GM18507 (cell line): ENCODE results near the gene TRAPPC12.
"Not testable (repeated sequence)": the region's sequence is repeated elsewhere in the genome, so short reads cannot be mapped to it uniquely, and the experiment has no call there.

ENCODE experiments used
- DNase-seq: peaks from one replicate; pipeline ENCODE4 v3.0.0; 2011; ENCODE audit warnings: low read depth; ENCODE audit not compliant: insufficient read length; ENCODE audit errors: extremely low spot score
- FAIRE-seq: peaks from 2 replicates; lab custom pipeline; 2011; peaks lifted over from hg19 to GRCh38; lab: Jason Lieb, UNC

Gene TRAPPC12

DNA sequence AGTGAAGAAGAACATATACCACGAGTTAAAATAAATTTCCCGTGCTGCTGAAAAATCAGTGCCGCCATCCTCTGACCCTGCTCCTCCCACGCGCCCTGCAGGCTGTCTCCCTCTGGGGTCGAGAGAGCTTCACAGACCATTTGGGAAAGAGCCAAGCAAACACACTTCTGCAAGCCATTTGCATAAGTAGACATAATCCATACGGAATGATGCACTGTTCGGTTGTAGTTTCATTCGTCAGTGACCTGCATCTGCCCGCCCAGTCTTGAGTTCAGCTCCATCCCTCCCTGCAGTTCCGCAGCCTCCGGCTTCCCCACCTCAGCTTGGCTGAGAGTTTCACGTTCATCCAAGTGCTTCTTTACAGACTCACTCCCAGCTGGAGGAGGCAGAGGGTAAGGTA is 69.6 kb downstream of the TRAPPC12 start:
- FAIRE-seq = no peak
- no peak for DNase-seq

DNA sequence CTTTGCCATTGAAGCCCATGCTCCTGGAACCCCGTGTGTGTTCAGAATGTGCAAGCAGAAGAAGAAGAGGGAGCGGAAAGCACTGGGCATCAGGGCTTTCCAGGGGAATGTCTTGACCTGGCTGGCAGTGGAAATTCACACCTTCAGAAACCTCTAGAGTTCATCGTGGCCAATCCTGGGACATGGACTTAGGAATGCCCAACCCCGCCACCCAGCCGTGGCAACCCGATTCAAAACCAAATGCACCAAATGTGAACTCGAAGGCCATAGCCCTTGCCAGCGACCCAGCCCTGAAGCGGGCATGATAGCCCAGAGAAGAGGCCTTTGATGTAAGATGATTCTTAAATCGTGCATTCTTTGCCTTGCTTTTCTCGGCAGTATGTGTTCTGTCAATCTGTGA is 70.4 kb downstream of the TRAPPC12 start:
- no peak for DNase-seq
- FAIRE-seq = no peak

DNA sequence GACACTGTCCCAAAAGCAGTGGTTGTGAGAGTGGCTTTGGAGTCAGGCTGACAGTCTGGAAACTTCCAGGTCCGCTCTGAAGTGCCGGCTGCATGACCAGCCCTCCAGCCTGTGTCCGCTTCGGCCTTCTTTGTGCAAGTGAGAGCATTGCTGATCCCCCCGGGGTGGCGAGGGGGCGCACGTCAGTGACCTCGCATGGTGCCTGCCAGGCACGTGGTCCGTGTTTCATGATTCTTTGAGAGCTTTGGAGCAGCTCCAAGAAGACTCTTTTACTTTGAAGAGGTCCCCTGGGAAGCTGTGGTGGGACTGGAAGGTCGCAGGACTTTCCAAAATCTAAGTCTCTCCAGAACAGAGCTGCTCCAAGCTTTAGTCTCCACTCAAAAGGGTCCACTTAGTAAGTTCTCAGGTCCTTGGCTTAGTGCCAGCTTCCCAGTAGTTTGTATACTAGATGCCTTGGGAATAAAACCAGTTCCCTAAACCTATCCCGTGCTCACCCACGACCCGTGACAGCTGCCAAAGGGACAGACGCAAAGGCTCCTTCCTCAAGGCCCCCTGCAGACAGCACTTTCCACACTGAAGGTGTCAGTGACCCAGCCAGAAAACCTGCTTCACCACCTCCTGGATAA is 71.0 kb downstream of the TRAPPC12 start:
- FAIRE-seq (no peak), DNase-seq (no peak)

DNA sequence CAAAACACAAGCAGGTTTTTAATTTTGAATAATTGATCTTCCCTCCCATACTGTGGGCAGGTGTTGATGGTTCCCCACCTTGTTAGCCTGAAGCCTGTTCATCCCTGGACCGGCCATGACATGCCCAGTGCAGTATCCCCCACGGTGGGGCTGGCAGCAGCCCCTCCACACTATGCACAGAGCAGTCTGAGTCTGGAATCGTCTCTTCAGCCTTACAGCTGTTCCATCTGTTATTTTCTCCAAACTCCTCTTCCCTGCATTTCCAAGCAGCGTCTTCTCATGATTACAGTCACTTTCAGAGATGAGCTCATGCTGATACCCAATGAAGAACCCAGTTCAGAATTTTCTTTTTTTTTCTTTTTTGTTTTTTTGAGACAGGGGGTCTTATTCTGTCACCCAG is 71.7 kb downstream of the TRAPPC12 start:
- DNase-seq = no peak
- no peak for FAIRE-seq

DNA sequence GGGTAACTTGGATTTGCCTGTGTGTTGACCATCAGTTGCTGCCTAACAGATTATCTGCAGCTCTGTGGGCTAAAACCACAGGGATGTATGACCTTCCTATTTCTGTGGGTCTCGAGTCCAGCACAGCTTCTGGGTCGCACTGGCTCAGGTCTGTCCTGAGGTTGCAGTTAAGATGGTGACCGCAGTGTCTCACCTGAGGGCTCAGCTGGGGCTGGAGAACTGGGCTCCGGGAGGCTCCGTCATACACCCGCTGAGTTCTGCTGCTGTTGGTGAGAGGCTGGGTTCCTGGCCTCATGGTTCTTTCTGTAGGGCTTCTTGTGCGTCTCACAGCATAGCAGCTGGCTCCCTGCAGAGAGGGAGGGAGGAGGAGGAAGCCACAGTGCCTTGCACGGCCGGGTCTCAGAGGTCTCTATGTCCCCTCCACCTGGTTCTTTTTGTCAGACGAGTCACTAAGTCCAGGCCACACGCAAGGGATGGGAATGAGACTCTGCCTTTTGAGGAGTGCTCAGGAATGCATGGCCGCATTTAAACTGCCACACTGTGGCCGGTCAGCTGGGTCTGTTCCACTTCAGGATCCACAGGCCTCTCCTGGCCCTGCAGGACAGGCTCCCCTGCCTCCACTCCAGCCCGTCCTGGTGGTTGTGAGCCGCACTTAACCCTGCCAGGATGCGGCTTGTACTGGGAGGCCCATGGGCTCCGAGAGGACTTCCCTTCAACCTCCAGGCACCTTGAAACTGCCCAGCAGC is 72.6 kb downstream of the TRAPPC12 start:
- no peak for FAIRE-seq

DNA sequence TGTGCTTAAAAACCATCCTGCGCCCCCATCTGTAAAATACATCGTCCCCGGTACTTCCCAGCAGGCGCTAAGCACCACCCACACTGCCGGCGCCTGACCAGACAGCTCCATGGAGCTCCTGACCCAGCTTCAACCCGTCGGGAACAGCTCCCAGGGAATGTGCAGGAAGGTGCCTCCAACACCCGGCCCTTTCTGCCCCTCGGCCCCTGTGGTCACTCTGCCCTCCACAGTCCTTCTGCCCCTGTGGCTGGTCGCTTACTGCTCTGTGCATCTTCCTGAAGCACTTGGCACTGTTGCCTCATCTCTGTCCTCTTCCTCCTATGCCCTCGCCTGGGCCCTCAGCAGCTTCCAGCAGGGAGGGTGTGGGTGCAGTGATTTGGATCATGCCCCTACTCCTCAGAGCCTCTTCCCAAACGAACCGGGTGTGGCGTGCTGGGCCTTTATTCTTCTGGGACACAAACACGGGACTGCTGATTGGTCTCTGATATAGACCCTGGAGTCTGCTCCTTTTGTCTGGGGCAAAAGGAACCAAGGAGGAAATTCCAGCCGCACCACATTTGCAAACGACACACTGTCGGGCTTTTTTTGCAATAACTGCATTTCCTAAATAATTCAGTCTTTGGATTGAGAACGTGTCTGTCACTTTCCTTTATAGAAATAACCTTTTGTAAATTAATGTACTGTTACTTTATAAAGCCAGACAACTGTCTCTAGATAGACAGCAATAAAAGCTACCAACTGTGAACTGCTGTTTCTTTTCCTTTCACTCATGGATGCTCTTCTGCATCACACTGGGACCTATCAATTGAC is 73.9 kb downstream of the TRAPPC12 start:
- no peak for FAIRE-seq
- DNase-seq = no peak

More for the DNA sequence above, 72.6 kb downstream of the TRAPPC12 start:
- DNase-seq = no peak

DNA sequence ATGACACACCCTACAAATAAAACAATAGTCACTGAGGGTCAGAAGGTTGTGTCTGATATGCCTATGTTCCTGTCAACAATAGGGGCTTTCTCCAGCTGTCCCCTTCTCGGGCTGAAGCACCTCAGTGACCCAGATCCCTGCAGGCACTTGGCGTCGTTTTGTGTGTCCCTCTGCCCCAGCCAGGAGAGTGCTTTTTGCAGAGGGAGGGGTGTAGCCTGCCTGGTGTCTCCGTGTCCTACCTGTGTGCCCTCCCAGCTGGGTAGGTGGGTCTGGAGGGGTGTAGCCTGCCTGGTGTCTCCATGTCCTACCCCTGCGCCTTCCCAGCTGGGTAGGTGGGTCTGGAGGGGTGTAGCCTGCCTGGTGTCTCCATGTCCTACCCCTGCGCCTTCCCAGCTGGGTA is 74.5 kb downstream of the TRAPPC12 start:
- FAIRE-seq, DNase-seq: not testable (repeated sequence)

DNA sequence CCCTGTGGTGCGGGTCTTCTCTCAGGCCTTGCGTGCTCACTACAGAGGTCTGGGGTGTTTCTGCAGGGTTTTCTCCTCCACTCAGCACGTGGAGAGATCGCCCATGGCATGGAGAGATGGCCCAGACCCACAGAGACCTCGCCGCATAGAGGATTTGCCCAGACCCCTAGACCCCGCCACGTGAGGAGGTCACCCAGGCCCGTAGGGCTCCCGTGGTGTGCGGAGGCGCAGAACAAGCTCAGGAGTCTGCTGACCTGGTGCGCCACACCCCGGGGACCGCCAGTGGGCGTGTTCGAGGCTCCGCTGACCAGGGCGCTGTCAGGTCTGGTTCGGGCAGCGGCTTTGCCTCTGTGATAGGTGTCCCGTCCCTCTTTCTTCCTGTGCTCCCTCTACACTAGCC is 75.3 kb downstream of the TRAPPC12 start:
- DNase-seq (no peak), FAIRE-seq (no peak)

DNA sequence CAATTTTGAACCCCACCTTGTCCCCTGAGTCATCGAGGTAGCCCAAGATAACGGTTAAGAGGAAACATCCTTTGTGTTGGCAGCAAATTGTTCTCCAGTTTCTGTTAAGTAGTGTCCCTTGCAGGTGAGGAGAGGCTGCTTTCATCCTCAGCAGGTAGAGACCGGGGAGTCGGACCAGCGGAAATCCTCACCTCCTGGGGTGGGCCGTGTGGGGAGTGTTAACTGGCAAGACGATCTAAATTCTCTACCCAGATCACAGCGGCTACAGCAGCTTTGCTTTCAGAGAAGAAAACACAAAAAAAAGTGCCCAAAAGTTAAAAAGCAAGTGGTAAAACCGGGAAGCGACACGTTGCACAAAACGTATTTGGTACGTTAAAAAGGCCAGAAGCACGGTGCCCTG is 76.6 kb downstream of the TRAPPC12 start:
- DNase-seq (no peak), FAIRE-seq (no peak)

DNA sequence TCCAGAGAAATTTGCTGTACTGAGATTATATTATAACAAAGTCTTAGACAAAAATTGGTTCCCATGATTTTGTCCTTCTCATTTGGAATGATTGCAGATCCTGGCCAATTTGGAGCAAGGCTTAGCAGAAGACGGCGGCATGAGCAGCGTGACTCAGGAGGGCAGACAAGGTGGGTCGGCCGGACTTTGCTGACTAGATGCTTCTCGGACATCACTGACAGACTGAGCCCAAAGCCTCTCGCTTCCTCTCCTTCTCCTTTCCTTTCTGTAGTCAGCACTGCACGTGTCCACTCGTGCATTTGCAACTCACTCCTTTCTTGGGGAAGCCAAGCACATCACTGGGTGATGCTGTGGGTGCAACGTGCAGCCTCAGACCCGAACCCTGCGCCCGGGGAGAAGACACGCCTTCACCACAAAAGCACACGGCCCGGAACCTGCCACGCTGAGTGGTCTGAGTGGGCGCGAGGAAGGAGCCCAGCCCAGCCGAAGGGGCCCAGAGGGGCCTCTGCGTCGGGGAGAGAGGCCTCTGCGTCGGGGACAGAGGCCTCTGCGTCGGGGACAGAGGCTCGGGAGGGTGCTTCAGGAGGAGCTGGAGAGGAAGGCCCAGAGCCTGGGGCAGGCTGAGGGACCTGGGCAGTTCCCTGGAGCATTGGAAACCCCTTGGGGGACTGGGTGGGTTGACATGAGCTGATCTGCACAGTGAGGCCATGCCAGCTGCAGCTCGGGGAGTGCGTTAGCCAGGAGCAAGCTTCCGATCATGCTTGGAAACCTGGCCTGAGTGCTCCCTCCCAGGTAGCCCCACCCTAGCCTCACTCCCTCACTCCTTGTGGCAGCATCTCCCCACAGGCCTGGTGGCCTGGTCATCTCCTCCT is 78.3 kb downstream of the TRAPPC12 start:
- DNase-seq (no peak), FAIRE-seq (no peak)

DNA sequence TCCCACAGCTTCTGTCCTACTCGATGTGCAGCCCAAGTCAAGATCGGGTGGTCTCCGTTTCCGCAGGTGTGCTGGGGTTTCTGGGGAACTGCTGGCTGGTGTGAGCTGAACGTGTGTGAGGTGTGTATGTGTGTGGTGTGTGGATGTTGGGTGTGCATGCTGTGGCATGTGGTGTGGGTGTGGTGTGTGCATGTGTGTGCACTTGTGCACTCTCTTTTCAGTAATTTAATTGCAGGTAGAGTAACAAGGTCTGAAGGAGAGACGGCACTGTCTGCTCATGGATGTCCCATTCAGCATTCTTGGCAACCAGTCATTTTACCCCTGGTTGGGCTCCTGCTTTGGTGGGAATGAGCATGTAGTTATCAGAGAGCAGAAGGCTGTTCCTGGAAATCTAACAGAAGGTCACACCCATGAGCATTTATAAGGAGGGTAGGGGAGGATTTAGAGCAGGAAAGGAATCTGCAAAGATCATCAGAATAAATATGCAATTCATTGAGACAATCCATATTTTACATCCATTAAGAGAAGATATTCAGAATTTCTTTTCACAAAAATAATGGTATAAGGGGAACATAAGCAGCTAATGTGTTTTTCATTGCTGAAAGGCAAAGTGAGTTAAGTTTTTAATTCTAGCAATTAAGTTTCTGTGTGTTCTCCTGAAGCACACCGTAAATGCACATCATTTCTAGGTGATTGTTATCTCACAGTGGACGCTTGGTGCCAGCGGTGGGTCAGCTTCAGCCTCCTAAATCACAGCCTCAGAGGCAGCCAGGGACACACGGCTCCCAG is 79.1 kb downstream of the TRAPPC12 start:
- FAIRE-seq = no peak

DNA sequence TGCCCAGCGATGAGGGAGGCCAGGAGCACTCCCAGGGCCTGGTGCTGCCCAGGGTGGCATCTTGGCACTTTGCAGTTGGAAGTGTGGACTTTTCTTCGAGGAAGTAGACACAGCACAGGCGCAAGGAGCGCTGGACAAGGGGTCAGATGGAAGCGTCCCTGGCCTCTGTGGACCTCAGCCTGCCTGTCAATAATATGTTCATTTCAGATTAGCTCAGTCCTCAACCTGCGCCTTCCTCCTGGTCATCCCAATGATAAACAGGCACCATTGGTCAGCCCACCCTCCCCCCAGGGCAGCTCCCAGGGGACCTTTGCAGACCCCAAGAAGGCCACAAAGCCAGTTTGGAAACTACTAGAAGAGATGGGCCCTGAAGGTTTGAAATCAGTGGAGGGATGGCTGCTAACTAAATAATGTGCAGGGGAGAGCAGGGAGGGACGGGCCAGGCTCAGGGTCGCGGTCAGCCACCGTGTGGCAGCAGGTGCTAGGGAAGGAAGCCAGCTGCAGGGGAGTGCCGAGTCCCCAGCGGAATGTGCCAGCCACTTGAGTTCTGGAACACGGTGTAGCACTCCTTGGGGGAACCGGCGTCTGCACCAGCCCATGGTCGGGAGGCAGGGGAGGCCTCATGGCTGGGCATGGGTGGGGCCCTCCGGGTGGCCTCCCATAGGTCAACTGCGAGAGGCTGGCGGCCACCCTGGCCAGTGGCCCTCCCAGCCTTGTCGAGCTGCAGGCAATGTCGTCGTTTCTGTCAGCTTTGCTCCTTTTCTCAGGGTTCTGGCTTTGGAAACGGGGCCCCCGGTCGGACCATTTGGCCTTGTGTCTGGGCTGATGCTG is 79.9 kb downstream of the TRAPPC12 start:
- no peak for FAIRE-seq
- no peak for DNase-seq

More for the DNA sequence above, 79.1 kb downstream of the TRAPPC12 start:
- DNase-seq = no peak

DNA sequence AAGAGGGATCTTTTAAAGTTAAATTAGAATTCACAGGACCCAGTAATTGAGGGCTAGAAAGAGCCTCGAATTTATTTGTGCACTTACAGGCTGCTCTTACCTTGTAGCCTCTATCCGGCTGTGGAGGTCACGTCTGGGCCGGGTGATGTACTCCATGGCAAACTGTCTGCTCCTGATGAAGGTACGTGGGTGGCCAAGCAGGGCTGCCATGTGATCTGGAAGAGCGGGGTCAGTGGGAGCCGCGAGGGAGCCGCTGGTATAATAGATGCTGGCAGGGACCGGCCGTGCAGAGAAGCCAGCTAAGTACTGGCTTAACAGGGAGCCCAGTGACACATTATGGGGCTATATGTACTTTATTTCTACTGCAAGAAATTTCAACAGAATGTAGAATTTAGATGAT is 80.7 kb downstream of the TRAPPC12 start:
- FAIRE-seq (no peak), DNase-seq (no peak)

DNA sequence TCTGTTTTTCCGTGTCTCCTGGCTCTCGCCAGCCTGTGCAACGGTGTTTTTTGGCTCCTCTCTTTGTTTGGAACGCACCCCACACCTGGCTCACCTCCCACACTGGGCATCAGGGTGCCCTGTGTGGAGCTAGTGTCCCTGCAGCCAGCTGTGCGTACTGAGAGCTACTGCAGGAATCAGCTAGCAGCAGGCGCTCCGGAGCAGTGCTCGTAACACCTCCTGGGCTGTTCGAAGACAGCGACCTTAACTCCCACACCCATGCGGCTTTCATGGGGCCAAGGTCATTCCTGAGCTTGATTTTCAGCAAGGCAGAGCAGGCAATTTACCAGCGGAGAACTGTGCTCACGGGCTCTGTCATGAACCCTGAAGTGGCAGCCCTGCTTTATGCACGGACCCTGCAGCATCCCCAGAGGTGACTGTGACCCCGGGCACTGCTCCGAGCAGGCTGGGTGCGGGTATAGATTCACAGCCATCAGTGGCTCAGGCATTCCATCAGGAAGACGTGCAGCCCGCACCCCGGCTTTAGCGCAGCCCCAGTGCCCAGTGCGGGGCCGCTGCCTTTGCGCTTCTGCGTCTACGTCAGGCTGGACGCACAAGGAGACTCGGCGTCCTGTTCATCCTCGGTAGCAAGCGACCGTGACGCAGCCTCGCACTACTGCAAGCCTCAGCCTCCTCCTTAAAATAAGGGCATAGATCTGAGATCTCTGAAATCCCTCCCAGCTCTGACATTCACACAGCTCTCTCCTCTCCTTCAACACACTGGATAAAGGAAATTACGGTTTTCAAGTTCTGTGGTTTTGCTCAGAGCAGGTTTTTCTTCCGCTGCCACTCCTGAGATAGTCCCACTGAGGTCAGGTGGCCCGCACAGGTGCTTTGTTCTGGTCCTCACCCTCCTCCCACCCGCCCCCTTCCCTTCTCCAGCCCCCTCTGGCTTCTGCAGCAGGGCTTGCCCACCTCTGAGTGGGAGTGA is 81.6 kb downstream of the TRAPPC12 start:
- no peak for DNase-seq
- FAIRE-seq = no peak

DNA sequence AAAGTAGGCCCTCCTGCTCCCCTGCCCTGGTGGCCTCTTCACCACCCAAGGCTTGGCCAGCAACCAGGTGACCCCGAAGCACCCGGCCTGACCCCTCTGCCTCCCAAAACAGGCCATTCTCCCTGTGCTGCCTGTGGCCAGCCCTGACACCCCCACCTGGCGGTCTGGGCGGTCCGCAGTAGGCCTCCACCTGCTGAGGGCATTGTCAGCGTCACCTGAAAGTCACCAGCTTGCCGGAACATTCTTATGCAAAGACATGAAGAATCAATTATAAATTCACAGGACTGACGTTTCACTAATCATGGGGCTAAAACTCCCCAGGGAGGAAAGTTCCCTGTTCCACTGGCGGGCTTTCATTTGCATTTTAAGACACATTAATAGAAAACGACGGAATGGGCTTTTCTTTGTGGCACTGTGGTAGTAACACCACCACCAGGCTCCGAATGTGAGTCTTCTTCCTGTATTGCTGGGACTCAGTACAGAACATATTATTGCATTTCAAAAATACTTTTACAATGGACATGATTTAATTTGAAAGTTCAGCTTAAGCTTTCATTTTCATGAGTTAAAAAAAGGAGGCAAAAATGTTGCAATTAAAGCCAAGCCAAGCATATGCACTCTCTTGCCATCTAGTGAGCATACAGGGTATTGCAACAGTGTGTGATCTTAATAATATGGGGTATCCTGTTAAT is 82.5 kb downstream of the TRAPPC12 start:
- FAIRE-seq (peak; percentile 82), DNase-seq (peak; percentile 57)

DNA sequence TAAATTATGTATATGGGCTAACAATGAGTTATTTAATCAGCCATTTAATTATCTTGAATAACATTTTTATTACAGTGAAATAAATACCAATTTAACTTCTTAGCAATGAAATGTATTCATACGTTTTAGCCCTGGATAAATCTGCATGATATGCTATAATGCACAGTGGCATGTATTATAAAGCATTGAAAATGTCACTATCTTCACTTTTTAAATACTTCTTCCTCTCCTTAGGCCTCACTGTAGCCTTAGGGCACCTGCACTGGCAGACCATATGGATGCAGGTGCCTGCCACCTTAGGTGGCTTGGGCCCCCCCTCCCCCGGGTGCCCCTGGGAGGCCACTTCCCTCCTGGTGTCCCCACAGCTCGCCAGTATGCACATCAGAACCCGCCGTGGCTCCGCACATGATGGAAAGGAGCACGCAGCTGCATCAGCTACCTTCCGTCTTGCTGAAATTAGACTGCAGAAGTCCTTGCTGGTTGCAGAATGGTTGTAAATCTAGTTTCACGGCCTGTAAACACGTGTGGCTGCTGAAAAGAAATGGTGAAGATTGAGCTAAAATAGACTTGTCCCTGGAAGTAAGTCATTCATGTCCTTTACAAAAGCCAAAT is 83.1 kb downstream of the TRAPPC12 start:
- no peak for DNase-seq
- no peak for FAIRE-seq
